HG03196 (cell line): ENCODE data around the gene FAM110C.
"Not testable (repeated sequence)": the region's sequence is repeated elsewhere in the genome, so short reads cannot be mapped to it uniquely, and the experiment has no call there.

ENCODE experiments used
- ATAC-seq: cut with Tn5 transposase; IDR thresholded peaks from one replicate; pipeline ENCODE4 v1.9.1; 2021; ENCODE audit not compliant: unreplicated experiment

The FAM110C gene, protein sequence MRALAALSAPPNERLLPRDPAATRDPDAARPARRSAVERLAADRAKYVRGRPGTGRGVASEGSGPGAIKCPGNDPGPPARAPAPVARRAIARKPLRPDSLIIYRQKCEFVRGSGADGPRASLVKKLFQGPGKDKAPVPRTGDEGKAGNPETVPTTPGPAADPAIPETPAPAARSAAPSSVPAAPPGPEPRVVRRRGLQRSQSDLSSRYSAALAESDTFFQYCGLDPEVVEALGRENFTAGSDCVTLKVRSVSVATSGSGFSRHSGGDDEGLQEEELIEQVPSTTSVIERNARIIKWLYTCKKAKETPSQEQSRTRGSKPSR

DNA sequence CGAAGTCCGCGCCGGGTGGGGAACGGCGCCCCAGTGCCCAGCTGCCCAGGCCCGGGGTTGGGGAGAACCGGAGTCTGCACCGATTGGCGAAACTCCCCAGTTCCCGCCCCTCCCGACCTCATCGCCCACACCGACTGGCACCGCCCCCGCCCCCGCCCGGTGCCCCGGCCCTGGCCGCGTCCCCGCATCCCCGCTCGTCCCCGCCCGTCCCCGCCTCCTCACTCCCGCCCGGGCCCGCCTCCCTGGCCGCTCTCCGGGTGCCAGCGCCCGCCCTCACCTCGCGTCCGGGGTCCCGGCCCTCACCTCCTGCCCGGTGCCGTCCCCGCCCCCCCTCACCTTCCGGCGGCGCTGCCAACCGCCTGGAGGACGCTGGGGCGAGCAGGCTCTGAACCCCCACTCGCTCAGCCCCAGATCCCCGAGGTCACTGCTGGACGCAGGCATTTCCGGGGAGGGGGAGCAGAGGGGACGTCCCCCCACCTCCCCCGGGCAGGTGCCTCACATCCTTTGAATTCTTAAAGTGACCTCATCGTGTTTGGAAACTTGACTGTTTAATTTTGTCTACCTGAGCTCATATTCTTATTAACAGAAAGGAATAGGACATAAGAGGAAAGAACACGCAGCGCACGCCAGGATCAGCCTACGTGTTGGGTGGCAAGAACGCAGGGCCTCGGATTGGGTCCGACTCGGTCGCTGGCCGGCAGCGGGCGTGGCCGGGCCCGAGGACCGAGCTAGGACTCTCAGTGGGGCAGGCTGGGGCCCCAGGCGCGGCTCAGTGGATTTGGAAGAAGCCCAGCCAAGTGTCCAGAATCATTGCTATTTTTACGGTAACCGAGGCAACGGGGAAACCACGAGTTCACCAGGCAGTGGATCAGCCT is at the start of gene FAM110C:
FAM110C (minus strand) TSS at position 35 of the 875 bp plus-strand sequence. CDS start 120 bp downstream, outside the sequence.
- no peak for ATAC-seq

DNA sequence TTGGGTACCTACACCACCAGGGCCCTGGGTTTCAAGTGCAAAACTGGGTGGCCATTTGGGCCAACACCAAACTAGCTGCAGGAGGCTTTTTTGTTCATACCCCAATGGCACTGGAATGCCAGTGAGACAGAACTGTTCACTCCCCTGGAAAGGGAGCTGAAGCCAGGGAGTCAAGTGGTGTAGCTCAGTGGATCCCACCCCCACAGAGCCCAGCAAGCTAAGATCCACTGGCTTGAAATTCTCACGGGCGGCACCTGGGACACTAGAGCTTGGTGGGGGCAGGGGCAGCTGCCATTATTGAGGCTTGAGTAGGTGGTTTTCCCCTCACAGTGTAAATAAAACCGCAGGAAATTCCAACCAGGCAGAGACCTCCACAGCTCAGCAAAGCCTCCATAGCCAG is 46.0 kb upstream of the FAM110C start:
- no peak for ATAC-seq

DNA sequence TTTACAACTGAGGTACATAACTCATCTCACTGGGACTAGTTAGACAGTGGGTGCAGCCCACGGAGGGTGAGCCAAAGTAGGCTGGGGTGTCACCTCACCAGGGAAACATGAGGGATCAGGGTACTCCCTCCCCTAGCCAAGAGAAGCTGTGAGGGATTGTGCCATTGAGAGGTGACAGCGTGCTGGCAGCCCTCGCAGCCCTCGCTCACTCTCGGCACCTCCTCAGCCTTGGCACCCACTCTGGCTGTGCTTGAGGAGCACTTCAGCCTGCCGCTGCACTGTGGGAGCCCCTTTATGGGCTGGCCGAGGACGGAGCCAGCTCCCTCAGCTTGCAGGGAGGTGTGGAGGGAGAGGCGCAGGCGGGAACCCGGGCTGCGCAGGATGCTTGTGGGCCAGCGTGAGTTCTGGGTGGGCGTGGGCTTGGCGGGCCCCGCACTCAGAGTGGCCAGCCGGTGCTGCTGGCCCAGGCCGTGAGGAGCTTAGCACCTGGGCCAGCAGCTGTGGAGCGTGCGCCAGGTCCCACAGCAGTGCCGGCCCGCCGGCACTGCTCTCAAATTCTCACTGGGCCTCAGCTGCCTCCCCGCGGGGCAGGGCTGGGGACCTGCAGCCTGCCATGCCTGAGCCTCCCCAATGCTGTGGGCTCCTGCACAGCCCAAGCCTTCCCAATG is 44.5 kb upstream of the FAM110C start:
- no peak for ATAC-seq

DNA sequence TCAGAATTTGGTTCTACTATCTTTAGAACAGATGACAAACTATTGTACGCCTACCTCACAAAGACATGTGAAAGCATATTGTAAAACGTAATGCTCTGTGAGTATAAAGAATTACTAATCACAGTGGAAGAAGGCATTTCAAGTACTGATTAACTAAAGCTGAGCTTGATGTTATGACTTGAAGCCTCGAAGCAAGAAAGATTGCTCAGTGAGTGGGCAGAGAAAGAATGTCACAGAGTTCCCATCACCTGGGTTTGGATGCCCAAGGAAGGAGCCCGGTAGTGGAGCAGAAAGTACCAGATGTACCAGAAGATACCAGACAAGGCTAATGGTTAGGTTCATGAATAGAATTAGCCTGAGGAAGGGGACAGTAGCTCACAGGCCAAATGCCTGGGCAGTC is 39.5 kb upstream of the FAM110C start:
- ATAC-seq = no peak

DNA sequence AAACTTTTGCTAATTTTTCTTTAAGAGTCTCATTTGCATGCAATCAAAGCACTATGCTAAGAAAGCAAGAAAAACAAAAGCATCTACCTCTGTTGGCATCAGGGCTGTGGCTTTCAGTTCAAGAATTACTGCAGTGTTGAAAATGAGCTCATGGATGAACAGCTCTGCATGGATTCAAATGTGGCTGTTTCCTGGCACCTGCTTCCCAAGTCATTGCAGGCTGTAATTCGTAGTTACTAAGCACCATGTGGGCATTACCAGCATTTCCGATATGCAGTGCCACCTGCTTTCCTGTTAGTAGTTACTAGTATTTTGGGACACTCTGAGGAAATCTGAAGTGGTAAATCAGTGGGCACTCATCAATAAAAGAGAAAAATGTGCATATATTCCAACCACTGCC is 37.8 kb upstream of the FAM110C start:
- ATAC-seq = no peak

DNA sequence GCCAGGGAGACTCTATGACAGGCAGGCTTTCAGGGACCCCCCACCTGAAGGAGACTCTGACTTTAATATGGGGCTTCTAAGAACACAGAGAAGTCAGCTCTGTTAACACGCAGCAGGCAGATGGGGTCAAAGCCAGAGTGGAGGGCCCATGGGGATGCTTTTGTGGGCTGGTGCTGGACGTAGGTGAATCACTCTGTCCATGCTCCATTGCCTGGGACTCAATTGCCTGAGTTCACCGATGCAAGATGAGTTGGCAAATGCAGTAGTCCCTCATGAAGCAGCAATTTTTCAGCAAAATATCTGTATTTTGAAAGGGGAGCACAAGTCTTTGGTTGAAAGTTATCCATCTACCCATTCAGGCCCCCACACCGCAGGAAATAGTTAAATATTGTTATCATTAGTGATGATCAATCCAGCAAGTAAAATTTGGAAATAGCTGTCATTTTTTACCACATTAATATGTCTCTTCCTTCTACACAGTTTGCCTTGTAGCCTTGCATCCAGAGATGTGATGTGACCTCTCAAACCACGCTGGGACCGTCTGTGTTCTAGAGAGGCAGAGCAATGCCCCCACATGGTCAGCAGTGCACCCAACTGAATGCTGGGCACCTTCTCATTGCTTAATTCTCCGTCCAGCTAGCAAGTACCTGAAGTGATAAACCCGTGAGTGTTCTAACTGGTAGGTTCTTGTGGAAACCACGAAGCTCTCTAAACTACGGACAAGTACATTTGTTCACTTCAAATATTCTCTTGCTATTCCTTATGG is 34.8 kb upstream of the FAM110C start:
- ATAC-seq = no peak

DNA sequence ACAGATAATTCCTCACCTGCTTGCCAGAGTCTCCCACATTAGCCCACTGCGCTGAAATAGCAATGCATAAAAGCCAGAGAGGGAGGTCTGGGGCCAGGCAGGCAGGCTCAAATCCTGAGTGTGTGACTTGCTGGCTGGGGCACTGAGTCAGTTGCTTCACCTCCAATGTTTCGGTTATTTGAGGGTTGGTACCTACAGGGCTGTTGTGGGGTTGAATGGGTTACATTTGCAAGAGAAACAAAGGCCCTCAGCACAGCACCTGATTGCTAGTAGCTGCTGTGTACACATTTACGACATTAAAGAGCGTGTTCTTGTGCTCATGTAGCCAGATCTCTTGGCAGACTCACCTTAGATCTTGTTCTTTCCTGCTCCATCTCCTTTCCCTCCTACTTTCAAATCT is 34.1 kb upstream of the FAM110C start:
- no peak for ATAC-seq

DNA sequence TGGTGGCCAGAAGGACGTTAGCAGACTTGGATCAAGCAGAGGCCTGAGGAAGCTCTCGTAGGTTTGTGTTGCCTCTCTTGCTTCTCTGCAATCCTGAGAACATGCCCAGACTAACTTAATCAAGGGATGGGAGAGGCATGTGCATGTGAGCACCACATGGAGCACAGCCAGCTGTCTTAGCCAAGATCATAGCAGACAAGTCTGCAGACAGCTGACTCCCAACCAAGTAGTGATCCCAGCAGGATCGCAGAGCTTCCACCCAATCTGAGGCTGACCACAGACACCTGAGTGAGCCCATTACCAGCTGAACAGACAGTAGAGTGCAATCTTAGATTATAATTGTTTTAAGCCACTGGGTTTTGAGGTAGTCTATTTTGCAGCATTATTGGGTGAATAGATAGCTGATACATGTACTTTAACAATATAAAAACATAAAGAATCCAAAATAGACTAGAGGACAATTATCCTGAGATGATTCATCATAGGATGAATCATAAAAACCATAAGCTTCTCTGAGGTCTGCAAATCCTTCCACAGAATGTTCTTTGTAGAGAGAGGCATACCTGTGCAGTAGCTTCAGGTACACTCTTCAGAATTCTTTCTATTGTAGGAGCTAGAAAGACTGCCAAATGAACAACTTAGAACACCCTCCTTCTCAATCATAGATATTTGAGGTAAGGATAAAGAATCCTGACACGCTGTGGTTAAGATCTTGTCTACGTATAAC is 25.2 kb upstream of the FAM110C start:
- no peak for ATAC-seq

DNA sequence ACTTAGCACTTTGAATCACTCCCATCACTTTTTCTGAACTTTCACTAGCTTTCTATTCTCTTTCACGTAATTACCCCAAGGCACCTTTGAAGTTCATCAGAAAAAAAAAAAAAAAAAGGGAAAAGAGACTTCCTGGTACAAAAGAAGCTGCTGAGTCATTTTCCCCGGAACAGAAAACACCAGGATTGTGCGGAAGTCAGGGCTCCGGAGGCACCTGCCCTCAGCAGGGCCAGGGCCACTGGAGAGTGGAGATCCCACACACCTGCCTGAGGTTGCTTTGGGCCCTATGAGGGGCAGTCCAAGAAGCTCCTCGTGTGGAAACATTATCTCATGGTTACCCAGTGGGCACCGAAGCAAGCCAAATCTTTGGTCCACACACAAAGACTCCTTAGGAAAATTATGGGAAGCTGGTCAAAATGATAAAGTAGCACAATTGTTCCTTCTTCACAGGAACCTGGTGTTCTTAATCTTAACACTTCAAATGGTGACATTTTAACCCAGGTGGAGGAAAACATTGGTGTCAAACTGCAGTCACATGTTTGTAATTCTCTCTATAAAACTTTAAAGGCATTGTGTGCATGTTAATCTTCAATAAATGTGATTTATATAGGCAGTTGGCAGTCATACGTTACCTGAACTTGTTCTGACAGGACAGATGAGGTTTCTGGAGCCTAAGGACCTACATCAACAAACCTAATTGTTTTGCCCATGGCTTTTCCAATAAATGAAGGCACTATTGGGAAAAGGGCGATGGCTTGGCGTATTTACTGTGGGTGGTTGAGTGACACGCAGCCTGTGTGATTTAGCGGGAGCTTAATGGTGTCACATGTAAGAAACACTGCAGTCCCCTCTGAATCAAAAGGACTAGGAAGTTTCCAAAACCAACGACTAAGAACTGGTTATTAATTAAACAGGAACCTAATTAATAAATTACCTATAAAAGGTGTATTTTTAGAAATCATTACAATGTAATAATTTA is 23.4 kb upstream of the FAM110C start:
- ATAC-seq = no peak

DNA sequence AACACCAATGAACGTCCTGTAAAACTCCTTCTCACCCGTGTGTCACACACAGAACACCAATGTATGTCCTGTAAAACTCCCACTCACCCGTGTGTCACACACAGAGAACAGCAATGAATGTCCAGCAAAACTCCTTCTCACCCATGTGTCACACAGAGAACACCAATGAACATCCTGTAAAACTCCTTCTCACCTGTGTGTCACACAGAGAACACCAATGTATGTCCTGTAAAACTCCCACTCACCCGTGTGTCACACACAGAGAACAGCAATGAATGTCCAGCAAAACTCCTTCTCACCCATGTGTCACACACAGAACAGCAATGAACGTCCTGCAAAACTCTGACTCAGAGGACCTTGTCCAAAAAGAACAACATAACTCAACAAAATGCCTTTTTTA is 22.3 kb upstream of the FAM110C start:
- not testable (repeated sequence) for ATAC-seq

DNA sequence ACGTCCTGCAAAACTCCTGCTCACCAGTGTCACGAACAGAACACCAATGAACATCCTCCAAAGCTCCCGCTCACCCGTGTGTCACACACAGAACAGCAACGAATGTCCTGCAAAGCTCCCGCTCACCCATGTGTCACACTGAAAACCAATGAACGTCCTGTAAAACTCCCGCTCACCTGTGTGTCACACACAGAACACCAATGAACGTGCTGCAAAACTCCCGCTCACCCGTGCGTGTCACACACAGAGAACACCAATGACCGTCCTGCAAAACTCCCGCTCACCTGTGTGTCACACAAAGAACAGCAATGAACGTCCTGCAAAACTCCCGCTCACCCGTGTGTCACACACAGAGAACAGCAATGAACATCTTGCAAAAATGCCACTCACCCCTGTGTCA is 20.5 kb upstream of the FAM110C start:
- ATAC-seq = no peak

DNA sequence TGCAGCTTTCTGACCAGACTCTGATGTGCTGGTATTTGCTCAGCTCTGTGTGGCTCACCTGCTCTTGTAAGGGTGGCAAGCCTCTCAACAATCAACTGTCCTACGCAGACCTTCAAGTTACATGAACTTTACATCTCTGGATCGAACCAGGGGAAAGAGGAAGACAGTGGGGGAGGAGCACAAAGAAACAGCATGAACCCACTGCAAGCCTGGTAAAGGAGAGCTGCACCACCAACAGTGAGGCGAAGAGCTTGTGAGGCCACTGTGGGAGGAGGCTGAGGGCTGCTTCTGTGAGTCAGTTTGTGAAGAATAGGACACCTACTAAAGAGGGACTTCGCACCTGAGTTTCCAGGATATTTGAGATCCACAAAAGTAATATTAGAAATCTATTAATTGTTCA is 18.8 kb upstream of the FAM110C start:
- ATAC-seq = no peak

DNA sequence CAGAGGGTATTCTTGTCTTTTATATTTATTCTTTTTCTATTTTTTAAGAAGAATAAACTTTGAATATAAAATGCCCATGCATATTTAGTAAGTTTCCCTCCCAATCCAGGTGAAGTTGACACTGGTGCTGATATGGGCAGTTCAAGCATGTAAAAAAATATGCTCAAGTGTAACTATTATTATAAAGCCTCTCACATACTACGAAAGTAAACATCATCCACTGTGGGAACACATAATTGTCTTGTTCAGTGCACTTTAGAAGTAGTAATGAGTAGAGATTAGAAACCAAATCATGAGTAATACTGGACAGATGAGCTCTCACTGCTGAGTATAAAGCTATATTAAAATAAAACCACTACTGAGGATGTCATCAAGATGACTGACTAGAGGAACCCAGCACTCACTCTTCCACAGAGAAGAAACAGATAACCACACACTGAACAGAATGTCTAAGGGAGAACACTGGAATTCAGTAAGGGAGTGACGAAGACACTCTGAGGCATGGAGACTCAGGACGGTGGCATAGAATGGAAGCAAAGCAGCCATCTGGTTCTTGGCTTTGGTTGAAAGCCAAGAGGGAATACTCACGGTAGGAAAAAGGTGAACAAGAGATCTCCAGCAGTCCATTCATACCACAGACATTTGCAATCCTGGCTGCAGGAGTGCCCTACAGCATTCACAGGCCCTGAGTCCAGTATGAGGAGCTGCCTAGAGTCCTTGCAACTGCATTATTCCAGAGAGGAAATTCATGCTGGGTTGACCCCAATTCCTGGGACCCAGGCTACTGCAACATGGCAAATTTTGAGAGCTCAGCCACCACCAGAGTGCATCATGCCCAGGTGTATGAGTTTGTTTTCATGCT is 9.5 kb upstream of the FAM110C start:
- no peak for ATAC-seq

DNA sequence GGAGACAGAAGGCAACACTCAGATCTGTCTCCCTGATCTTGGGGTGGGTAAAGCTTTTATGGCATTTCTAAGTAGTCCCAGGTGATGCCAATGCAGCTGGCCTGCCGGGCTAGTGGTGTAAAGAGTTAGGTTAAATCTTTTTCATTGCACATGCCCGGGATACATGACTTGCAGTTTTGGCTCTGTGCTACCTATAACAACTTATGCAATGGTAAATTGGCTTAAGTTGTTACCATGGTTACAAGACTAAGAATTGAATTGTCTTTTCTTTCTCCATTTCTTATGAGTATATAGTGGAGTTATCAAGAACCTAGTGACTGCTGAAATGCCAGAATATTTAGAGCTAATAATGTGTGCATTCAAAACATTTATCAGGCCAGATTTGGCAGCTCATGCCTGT is 5.3 kb upstream of the FAM110C start:
- ATAC-seq = no peak

DNA sequence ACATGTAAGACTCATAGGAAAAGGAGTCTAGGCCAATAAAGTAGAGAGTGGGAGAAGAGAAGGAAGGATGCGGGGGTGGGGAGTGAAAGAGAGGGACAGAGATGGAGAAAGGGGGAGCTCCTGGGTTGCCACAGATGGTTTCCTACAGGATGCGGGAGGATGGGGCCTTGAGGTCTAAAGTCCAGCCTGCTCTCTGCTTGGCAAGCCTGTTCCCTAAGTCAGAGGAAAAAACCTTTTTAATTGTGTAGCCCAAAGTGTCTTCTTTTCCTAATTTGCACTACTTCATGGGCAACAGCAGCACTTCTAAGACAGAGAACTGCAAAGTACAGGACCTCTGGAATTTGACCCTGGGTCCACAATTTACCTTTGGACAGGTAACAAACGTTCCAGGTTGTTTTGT is 1.4 kb upstream of the FAM110C start:
- no peak for ATAC-seq

DNA sequence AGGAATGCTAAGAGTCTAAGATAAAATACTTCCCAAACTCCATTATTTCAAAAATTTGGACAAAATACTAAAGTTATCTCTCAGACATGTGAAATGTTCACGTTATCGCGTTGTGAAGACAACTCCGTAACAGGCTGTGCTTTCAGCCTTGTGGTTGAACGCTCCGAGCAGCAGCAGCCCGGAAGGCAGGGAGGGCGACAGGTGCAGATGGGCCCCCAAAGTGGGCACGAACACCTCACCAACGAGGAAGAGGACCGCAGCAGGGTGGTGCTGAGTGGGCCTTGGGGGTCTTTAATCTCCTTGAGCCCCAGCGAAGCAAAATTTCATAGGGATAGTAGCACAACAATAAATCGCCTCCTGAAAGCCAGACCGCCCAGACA is 1.0 kb upstream of the FAM110C start:
- no peak for ATAC-seq

DNA sequence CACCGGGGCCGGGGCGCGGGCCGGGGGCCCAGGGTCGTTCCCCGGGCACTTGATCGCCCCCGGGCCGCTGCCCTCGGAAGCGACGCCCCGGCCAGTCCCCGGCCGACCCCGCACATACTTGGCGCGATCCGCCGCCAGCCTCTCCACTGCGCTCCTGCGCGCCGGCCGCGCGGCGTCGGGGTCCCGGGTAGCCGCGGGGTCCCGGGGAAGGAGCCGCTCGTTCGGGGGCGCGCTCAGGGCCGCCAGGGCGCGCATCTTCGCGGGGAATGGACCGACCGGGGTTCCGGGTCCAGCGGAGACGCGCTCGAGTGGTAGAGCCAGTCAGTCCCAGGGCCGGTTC is 204 bp downstream of the FAM110C start:
- no peak for ATAC-seq

DNA sequence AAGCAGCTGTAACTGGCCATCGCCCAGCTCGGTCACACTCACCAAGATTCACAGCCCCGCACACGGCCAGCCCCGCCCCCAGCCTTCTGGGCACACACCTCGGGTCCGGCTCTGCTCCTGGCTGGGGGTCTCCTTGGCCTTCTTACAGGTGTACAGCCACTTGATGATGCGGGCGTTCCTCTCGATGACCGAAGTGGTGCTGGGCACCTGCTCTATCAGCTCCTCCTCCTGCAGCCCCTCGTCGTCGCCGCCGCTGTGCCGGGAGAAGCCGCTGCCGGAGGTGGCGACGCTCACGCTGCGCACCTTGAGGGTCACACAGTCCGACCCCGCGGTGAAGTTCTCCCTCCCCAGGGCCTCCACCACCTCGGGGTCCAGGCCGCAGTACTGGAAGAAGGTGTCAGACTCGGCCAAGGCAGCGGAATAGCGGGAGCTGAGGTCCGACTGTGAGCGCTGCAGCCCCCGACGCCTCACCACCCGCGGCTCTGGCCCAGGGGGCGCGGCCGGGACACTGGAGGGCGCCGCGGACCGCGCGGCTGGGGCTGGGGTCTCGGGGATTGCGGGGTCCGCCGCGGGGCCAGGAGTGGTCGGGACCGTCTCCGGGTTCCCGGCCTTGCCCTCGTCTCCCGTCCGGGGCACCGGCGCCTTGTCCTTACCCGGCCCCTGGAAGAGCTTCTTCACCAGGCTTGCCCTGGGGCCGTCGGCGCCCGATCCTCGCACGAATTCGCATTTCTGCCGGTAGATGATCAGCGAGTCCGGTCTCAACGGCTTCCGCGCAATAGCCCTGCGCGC is 769 bp downstream of the FAM110C start:
- no peak for ATAC-seq
